GM12878 (cell line): Measurements from ENCODE around the gene C16orf74. TPM values are rescaled to one million over a fixed set of nuclear protein-coding genes. Genes with fewer than 3 reads are reported as not detected.

ENCODE experiments used
- ATAC-seq: fragments of 200-7000 bp; cut with Tn5 transposase; 3 replicates; pipeline ENCODE4 v1.9.1; 2020; ENCODE audit warnings: mild to moderate bottlenecking, moderate library complexity
- BruUV-seq: library from RNA; stranded (reverse); fragments of 400-500 nt; replicated peaks from 2 replicates; lab custom pipeline; 2021; lab: Mats Ljungman, UMichigan
- CTCF ChIA-PET: fragments of 300-600 bp; sonication (Branson Sonifier 250); formaldehyde crosslinking; extraction: SDS; loops from one replicate; lab custom pipeline; 2021; ENCODE audit warnings: inconsistent platforms; lab: Yijun Ruan, JAX
- POLR2A ChIA-PET: fragments of 350-600 bp; formaldehyde crosslinking; extraction: SDS; loops from one replicate; lab custom pipeline; 2021; ENCODE audit warnings: inconsistent platforms; lab: Charles Lee
- RAD21 ChIA-PET: fragments of 300-600 bp; sonication (Branson Sonifier 250); formaldehyde crosslinking; loops from one replicate; lab custom pipeline; 2023; ENCODE audit warnings: antibody characterized with exemption; ENCODE audit not compliant: unreplicated experiment; lab: Charles Lee
- SMC1A ChIA-PET: fragments of 300-600 bp; sonication (Branson Sonifier 250); formaldehyde crosslinking; loops from one replicate; lab custom pipeline; 2023; ENCODE audit not compliant: unreplicated experiment, uncharacterized antibody; lab: Charles Lee
- DNase-seq: peaks from one replicate; pipeline ENCODE4 v3.0.0-alpha.2; 2011; ENCODE audit warnings: low read depth, low spot score
- FAIRE-seq: peaks from 3 replicates; lab custom pipeline; 2011; peaks lifted over from hg19 to GRCh38; lab: Jason Lieb, UNC
- H2AFZ ChIP-seq: 2 replicates; pipeline ENCODE4 v1.6.0; 2011; ENCODE audit warnings: low read depth, low read length, control low read depth; ENCODE audit not compliant: control insufficient read depth
- H3K27ac ChIP-seq: 2 replicates; pipeline ENCODE4 v1.5.1; 2011; ENCODE audit warnings: control low read depth; ENCODE audit not compliant: control insufficient read depth, insufficient read depth
- H3K27me3 ChIP-seq, 2 experiments: replicated peaks in 1 of 2; 2 replicates each; pipeline versions ENCODE4 v1.6.0 to v1.6.1; 2011; ENCODE audit warnings: low read length in 1 of 2; ENCODE audit not compliant: control insufficient read depth in 2 of 2, insufficient read depth in 2 of 2
- H3K36me3 ChIP-seq, 2 experiments: 2 replicates each; pipeline ENCODE4 v1.5.1; 2011; ENCODE audit warnings: low read length in 1 of 2; ENCODE audit not compliant: control insufficient read depth in 2 of 2, insufficient read depth in 2 of 2
- H3K4me1 ChIP-seq: 2 replicates; pipeline ENCODE4 v1.6.1; 2011; ENCODE audit warnings: mild to moderate bottlenecking, low read length, moderate library complexity, mixed read lengths; ENCODE audit not compliant: control insufficient read depth, insufficient read depth
- H3K4me2 ChIP-seq: 2 replicates; pipeline ENCODE4 v1.6.0; 2011; ENCODE audit warnings: control low read depth; ENCODE audit not compliant: control insufficient read depth, insufficient read depth
- H3K4me3 ChIP-seq: fragments of 200-600 bp; sonication (generic); 2 replicates; pipeline ENCODE4 v1.5.1; 2016
- H3K79me2 ChIP-seq: 2 replicates; pipeline ENCODE4 v1.6.0; 2011; ENCODE audit warnings: low read length; ENCODE audit not compliant: control insufficient read depth, insufficient read depth
- H3K9ac ChIP-seq: 2 replicates; pipeline ENCODE4 v1.8.0; 2011; ENCODE audit warnings: low read length, control low read depth, mixed read lengths; ENCODE audit not compliant: control insufficient read depth, insufficient read depth
- H3K9me3 ChIP-seq: replicated peaks from 3 replicates; pipeline ENCODE4 v1.5.1; 2011; ENCODE audit warnings: mild to moderate bottlenecking, low read length; ENCODE audit not compliant: control insufficient read depth, insufficient read depth
- H4K20me1 ChIP-seq: 2 replicates; pipeline ENCODE4 v1.6.0; 2011; ENCODE audit not compliant: control insufficient read depth, insufficient read depth
- ATF7 ChIP-seq: fragments of 450-650 bp; IDR thresholded peaks from 2 replicates; pipeline ENCODE4 v1.6.1; 2016; ENCODE audit warnings: low read depth, mild to moderate bottlenecking
- CHD2 ChIP-seq: IDR thresholded peaks from 2 replicates; pipeline ENCODE4 v1.6.1; 2011; ENCODE audit warnings: low read depth, low read length, improper control_type of control experiment, borderline replicate concordance
- FOXK2 ChIP-seq: fragments of 450-650 bp; IDR thresholded peaks from 2 replicates; pipeline ENCODE4 v1.6.1; 2017; ENCODE audit warnings: mild to moderate bottlenecking, moderate library complexity
- KDM1A ChIP-seq: fragments of 200-600 bp; sonication (generic); IDR thresholded peaks from 2 replicates; pipeline ENCODE4 v1.6.1; 2016; ENCODE audit warnings: borderline replicate concordance
- MXI1 ChIP-seq: fragments of 150-350 bp; IDR thresholded peaks from 2 replicates; pipeline ENCODE4 v1.6.1; 2011; ENCODE audit warnings: low read depth, mild to moderate bottlenecking, inconsistent platforms, low read length, improper control_type of control experiment
- NFIC ChIP-seq: IDR thresholded peaks from 2 replicates; pipeline ENCODE4 v1.6.1; 2012; ENCODE audit warnings: low read depth, mild to moderate bottlenecking, inconsistent platforms, low read length, moderate library complexity
- NFYB ChIP-seq: IDR thresholded peaks from 2 replicates; pipeline ENCODE4 v1.6.1; 2011; ENCODE audit warnings: low read depth, mild to moderate bottlenecking, low read length, improper control_type of control experiment, moderate library complexity; ENCODE audit not compliant: insufficient read depth
- NR2F1 ChIP-seq: fragments of 450-650 bp; conservative IDR thresholded peaks from 2 replicates; pipeline ENCODE4 v1.6.1; 2017; ENCODE audit warnings: mild to moderate bottlenecking
- PML ChIP-seq: IDR thresholded peaks from 2 replicates; pipeline ENCODE4 v1.6.1; 2012; ENCODE audit warnings: low read length, inconsistent platforms
- RAD51 ChIP-seq: fragments of 450-650 bp; IDR thresholded peaks from 2 replicates; pipeline ENCODE4 v1.6.1; 2016; ENCODE audit warnings: moderate library complexity, mild to moderate bottlenecking, inconsistent platforms
- RFX5 ChIP-seq: IDR thresholded peaks from 2 replicates; pipeline ENCODE4 v1.6.1; 2011; ENCODE audit warnings: low read depth, low read length, improper control_type of control experiment
- SIN3A ChIP-seq: IDR thresholded peaks from 2 replicates; pipeline ENCODE4 v1.6.1; 2012; ENCODE audit warnings: low read depth, low read length, improper control_type of control experiment
- SIX5 ChIP-seq: IDR thresholded peaks from 2 replicates; pipeline ENCODE4 v1.6.1; 2011; ENCODE audit warnings: mild to moderate bottlenecking, low read depth, low read length, moderate library complexity; ENCODE audit not compliant: severe bottlenecking
- SREBF1 ChIP-seq: IDR thresholded peaks from 2 replicates; pipeline ENCODE4 v1.6.1; 2012; ENCODE audit warnings: mild to moderate bottlenecking, low read length
- ZNF24 ChIP-seq: fragments of 450-650 bp; IDR thresholded peaks from 2 replicates; pipeline ENCODE4 v1.6.1; 2017; ENCODE audit warnings: antibody characterized with exemption, mild to moderate bottlenecking
- WGBS: methylation state at CpG from one replicate; pipeline ENCODE4 v1.1.6; 2016; ENCODE audit warnings: low lambda C conversion rate; ENCODE audit not compliant: insufficient replicate concordance, insufficient coverage; ENCODE audit errors: missing lambda C conversion rate; 5-methylcytosine and 5-hydroxymethylcytosine counted together
- in situ Hi-C: fragments of 300-500 bp; cut with MboI; formaldehyde crosslinking; loops from 9 replicates; pipeline ENCODE4 v1.14.3; 2018; ENCODE audit warnings: mixed read lengths
- intact Hi-C: fragments of 100-400 bp; cut with micrococcal nuclease; formaldehyde crosslinking; loops from one replicate; pipeline ENCODE4 v1.14.2; 2022; ENCODE audit not compliant: unreplicated experiment
- polyA plus RNA-seq, 11 experiments: library from polyadenylated mRNA; depleted of rRNA in 4 of 11; unstranded in 6 of 11; stranded (reverse) in 5 of 11; fragments of >200 nt; fragmentation: Nextera tagmentation in 4 of 11; fragmentation: Illumina TruSeq in 1 of 11; extraction: Ambion mirVana in 4 of 11; extraction: Trizol in 1 of 11; gene quantifications; 1 replicate in 1 of 11; 2 replicates in 10 of 11; pipeline versions ENCODE4 v1.2.1 to v1.2.3, GENCODE V29; 2011 to 2016; ENCODE audit warnings: inconsistent platforms in 2 of 11, missing spikeins in 2 of 11, low read depth in 1 of 11
- total RNA-seq, 4 experiments: library from RNA; depleted of rRNA in 3 of 4; stranded (reverse); fragments of >200 nt in 3 of 4; fragmentation: Illumina TruSeq in 1 of 4; extraction: Trizol in 1 of 4; gene quantifications; 2 replicates each; pipeline versions ENCODE4 v1.2.1 to v1.2.3, GENCODE V29; 2013 to 2021
- TF ChIP-seq, protein P1 (sequence below): fragments of 450-650 bp; IDR thresholded peaks from 2 replicates; pipeline ENCODE4 v1.6.1; 2017; ENCODE audit warnings: mild to moderate bottlenecking, moderate library complexity

C16orf74 gene
- total and polyA plus RNA-seq, 10 of the 15 experiments (the other 5 are each of a cell fraction or from before 2014, with no cell fraction given): 0.23 to 20.1 (median 6.8) TPM

DNA sequence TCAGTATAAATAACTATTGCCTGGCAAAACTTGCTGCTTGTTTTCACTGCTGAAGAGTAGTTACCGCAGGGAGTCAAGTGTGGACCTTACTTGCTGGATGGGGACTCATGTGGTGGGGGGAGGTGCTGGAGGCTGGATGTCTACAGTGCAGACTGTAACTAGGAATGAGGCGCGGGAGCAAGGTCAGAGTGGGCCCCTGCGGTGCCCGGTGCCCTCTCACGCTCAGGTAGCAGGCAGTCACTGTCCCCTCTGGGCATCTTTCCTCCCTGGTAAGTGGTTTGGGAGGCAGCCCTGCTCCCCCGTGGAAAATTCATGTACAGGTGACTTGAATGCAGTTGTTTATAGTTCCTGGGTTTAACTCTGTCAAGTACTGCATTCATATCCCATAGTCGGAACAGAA lies 43.8 kb upstream of the C16orf74 start (continued):
- TF ChIP-seq, protein P1, sequence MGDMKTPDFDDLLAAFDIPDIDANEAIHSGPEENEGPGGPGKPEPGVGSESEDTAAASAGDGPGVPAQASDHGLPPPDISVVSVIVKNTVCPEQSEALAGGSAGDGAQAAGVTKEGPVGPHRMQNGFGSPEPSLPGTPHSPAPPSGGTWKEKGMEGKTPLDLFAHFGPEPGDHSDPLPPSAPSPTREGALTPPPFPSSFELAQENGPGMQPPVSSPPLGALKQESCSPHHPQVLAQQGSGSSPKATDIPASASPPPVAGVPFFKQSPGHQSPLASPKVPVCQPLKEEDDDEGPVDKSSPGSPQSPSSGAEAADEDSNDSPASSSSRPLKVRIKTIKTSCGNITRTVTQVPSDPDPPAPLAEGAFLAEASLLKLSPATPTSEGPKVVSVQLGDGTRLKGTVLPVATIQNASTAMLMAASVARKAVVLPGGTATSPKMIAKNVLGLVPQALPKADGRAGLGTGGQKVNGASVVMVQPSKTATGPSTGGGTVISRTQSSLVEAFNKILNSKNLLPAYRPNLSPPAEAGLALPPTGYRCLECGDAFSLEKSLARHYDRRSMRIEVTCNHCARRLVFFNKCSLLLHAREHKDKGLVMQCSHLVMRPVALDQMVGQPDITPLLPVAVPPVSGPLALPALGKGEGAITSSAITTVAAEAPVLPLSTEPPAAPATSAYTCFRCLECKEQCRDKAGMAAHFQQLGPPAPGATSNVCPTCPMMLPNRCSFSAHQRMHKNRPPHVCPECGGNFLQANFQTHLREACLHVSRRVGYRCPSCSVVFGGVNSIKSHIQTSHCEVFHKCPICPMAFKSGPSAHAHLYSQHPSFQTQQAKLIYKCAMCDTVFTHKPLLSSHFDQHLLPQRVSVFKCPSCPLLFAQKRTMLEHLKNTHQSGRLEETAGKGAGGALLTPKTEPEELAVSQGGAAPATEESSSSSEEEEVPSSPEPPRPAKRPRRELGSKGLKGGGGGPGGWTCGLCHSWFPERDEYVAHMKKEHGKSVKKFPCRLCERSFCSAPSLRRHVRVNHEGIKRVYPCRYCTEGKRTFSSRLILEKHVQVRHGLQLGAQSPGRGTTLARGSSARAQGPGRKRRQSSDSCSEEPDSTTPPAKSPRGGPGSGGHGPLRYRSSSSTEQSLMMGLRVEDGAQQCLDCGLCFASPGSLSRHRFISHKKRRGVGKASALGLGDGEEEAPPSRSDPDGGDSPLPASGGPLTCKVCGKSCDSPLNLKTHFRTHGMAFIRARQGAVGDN: no peak
- TF ChIP-seq, all 136 proteins: peak for 0

DNA sequence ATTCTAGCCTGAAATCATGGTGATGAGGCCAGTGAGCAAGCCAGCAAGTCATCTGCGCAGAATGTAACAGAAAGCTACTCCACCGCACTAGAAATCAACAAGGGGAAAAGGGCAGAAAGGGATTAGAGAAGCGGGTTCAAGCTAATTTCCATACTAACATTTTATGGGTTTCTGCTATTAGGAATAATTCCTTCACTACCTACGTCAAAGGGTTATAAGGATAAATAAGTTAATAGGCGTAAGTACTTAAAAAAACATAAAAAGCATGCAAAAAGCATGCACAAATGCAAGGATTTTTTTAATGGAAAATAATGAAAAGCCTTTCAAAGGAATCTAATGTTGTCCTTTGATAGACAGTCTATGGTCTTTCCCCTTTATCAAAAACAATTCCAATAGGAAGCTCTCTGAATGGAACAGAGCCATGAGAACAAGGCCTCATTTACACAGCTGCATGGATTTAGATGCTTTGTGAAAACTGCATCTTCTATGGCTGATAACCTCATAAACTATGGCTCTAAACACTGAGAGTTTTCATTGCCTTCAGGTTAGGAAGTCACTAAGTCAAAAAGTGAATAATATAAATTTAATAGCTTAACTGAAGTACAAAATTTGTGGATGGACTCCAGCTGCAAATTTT lies 42.9 kb upstream of the C16orf74 start:
- in situ Hi-C loops (no loop called here), intact Hi-C loops (no loop called here)
- no peak for DNase-seq
- no peak for FAIRE-seq
- TF ChIP-seq NFYB (no peak), CHD2 (no peak), KDM1A (no peak), RAD51 (no peak), NR2F1 (no peak), ZNF24 (no peak), PML (no peak), ATF7 (no peak), FOXK2 (no peak), SIN3A (no peak), MXI1 (no peak), SREBF1 (no peak), NFIC (no peak), RFX5 (no peak), SIX5 (no peak)
- Histone ChIP-seq H3K9ac (no peak overlapping the region), H3K36me3 (peaks cover 8 to 10% of the 10 kb centered on the region in 2 experiments; a peak in 3 of 4 replicates), H2AFZ (no peak overlapping the region), H4K20me1 (no peaks in the 10 kb centered on the region), H3K4me3 (no peak overlapping the region), H3K9me3 (no peaks in the 10 kb centered on the region), H3K79me2 (peaks cover 31% of the 10 kb centered on the region), H3K4me1 (no peaks in the 10 kb centered on the region; the same call in 1 of the 2 replicates), H3K4me2 (no peak overlapping the region), H3K27ac (no peak overlapping the region), H3K27me3 (no peaks in the 10 kb centered on the region)
- BruUV-seq: no TSS peak
- ChIA-PET SMC1A (interaction anchor here (0.9 to 1.6 kb wide), 2 partner anchors 8 to 66 kb away, joined by 3 read pairs; no protein-coding TSS in a partner anchor), CTCF (no interaction called here), POLR2A (interaction anchor here (0.6 kb wide), 1 partner anchor 1121 kb away, joined by 3 read pairs; no protein-coding TSS in a partner anchor), RAD21 (no interaction called here)
- 98% methylated on average over 5 of the region's 5 CpGs for WGBS
- ATAC-seq: no peak
